ENCODE data around the gene SEC61B. TPM values are rescaled to one million over a fixed set of nuclear protein-coding genes. Genes with fewer than 3 reads are reported as not detected.
A peak's percentile ranks its signal among the peaks of the same experiment; 100 is the strongest.

Gene SEC61B
- total RNA-seq, 1 experiment from 2014 or later = 238 TPM

DNA sequence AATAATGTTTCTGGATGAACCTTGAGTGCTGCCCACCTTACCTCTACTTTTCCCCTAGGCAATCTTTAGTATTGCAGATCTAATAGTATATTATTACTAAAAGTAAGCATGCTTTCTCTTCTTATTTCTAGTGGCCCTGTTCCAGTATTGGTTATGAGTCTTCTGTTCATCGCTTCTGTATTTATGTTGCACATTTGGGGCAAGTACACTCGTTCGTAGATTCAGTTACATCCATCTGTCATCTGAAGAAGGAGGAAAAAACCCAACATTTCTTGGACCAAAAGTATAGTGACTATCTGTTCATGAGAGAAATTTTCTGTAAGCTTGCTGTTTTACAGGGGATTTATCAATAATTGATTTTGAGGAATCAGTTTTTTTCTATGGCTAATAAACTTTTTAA lies 8.1 kb downstream of the SEC61B start:
- ChIA-PET CTCF (interaction anchor here (1.5 kb wide), 1 partner anchor 24 kb away, joined by 4 read pairs; no protein-coding TSS in a partner anchor), POLR2A (interaction anchor here (3.3 kb wide), 1 partner anchor 8 kb away, joined by 31 read pairs; the partner anchor contains the start of genes ALG2 and SEC61B)
- peaks cover 11% of the 10 kb centered on the region for H3K4me1 Mint-ChIP-seq (ENCODE audit: insufficient read depth, unreplicated experiment)
- H3K4me3 Mint-ChIP-seq (ENCODE audit: unreplicated experiment) = no peak overlapping the region
- H3K9me3 Mint-ChIP-seq (ENCODE audit: unreplicated experiment) = no peaks in the 10 kb centered on the region
- no peak for DNase-seq (ENCODE audit: unreplicated experiment)
- peaks cover 68% of the 10 kb centered on the region for H3K36me3 Mint-ChIP-seq (ENCODE audit: insufficient read depth, unreplicated experiment)
- intact Hi-C loops (cut with micrococcal nuclease) = no loop called here
- H3K27me3 Mint-ChIP-seq (ENCODE audit: insufficient read depth, unreplicated experiment) = no peaks in the 10 kb centered on the region
- no TSS peak for BruUV-seq (replicated peaks)
- no peak overlapping the region for H3K27ac Mint-ChIP-seq (ENCODE audit: low read depth, unreplicated experiment)
- no peak for TF ChIP-seq CTCF (IDR thresholded peaks at IDR 0.05; ENCODE audit: unreplicated experiment)

- Mint-ChIP-seq H3K4me1 (ENCODE audit: insufficient read depth, unreplicated experiment) (no peaks in the 10 kb centered on the region), H3K36me3 (ENCODE audit: insufficient read depth, unreplicated experiment) (peaks cover 58% of the 10 kb centered on the region), H3K9me3 (ENCODE audit: unreplicated experiment) (no peaks in the 10 kb centered on the region), H3K4me3 (ENCODE audit: unreplicated experiment) (no peak overlapping the region), H3K27ac (ENCODE audit: low read depth, unreplicated experiment) (no peak overlapping the region), H3K27me3 (ENCODE audit: insufficient read depth, unreplicated experiment) (no peaks in the 10 kb centered on the region)
- TF ChIP-seq CTCF (IDR thresholded peaks at IDR 0.05; ENCODE audit: unreplicated experiment) = peak; percentile 37
- ChIA-PET POLR2A (interaction anchor here (0.6 to 3.3 kb wide), 2 partner anchors 10 to 588 kb away, joined by 3 to 31 read pairs; partner anchors contain the start of genes ALG2 and SEC61B), CTCF (interaction anchor here (0.5 to 3.7 kb wide), 17 partner anchors 9 to 1364 kb away, joined by 3 to 22 read pairs (median 5); partner anchors contain the start of genes ALG2 and SEC61B)
- intact Hi-C loops (cut with micrococcal nuclease) = no loop called here
- DNase-seq (ENCODE audit: unreplicated experiment) = peak; percentile 23
- no TSS peak for BruUV-seq (replicated peaks)
Observed at GRCh38 chr9:99231711-99232110, 9.6 kb downstream of the SEC61B start.

DNA sequence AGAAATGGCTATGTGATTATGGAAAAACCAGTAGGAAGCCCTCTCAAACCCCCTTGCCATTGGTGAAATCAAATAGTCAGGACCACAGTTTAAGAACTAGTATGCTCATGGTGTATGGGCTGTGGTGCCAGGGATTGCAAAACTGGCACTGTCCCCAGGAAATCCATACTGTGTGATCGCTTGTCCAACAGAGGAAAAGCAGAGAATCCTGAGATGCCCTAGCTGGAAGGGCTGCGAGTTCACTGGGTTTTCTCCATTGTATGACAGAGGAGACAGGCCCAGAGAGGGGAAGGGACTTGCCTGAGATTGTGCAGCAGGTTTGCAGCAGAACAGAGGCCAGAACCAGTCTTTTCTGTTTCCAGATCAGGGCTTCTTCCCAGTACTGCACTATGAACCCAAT lies 12.5 kb downstream of the SEC61B start:
- no peak overlapping the region for H3K27ac Mint-ChIP-seq (ENCODE audit: low read depth, unreplicated experiment)
- H3K4me1 Mint-ChIP-seq (ENCODE audit: insufficient read depth, unreplicated experiment) = no peaks in the 10 kb centered on the region

DNA sequence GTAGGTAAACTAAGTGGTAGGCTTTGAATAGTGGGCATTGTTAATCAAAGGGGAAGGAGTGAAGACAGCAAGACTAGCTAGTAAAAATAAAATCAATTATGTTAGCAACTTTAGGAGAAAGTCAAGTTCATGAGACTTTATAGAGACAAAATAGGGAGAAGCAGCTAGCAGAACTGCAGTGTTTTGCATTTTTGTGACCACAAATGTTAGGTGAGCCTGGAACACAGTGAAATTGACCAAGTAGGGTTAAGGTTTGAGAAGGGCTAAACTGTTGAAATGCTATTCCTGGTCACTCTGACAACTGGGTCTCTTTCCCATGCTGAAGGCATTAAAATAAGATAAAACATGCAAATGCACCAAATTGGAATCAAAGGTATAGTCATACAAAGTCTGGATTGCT lies 13.0 kb downstream of the SEC61B start:
- intact Hi-C loops (cut with micrococcal nuclease) = no loop called here
- Mint-ChIP-seq H3K4me1 (ENCODE audit: insufficient read depth, unreplicated experiment) (no peaks in the 10 kb centered on the region), H3K27ac (ENCODE audit: low read depth, unreplicated experiment) (no peak overlapping the region), H3K27me3 (ENCODE audit: insufficient read depth, unreplicated experiment) (no peaks in the 10 kb centered on the region), H3K4me3 (ENCODE audit: unreplicated experiment) (no peak overlapping the region), H3K9me3 (ENCODE audit: unreplicated experiment) (no peaks in the 10 kb centered on the region), H3K36me3 (ENCODE audit: insufficient read depth, unreplicated experiment) (peaks cover 38% of the 10 kb centered on the region)
- no peak for TF ChIP-seq CTCF (IDR thresholded peaks at IDR 0.05; ENCODE audit: unreplicated experiment)
- no peak for DNase-seq (ENCODE audit: unreplicated experiment)
- CTCF ChIA-PET = interaction anchor here (1.0 kb wide), 1 partner anchor 10 kb away, joined by 3 read pairs; no protein-coding TSS in a partner anchor
- BruUV-seq (replicated peaks) = no TSS peak
- POLR2A ChIA-PET = interaction anchor here (2.3 kb wide), 1 partner anchor 13 kb away, joined by 10 read pairs; the partner anchor contains the start of genes ALG2 and SEC61B

More for the DNA sequence above, 12.5 kb downstream of the SEC61B start:
- Mint-ChIP-seq H3K9me3 (ENCODE audit: unreplicated experiment) (no peaks in the 10 kb centered on the region), H3K27me3 (ENCODE audit: insufficient read depth, unreplicated experiment) (no peaks in the 10 kb centered on the region), H3K4me3 (ENCODE audit: unreplicated experiment) (no peak overlapping the region), H3K36me3 (ENCODE audit: insufficient read depth, unreplicated experiment) (peaks cover 42% of the 10 kb centered on the region)
- CTCF ChIA-PET = interaction anchor here (1.0 kb wide), 1 partner anchor 10 kb away, joined by 3 read pairs; no protein-coding TSS in a partner anchor
- BruUV-seq (replicated peaks) = no TSS peak
- no peak for TF ChIP-seq CTCF (IDR thresholded peaks at IDR 0.05; ENCODE audit: unreplicated experiment)
- POLR2A ChIA-PET = interaction anchor here (2.3 kb wide), 1 partner anchor 12 kb away, joined by 10 read pairs; the partner anchor contains the start of genes ALG2 and SEC61B
- DNase-seq (ENCODE audit: unreplicated experiment) = no peak
- intact Hi-C loops (cut with micrococcal nuclease) = no loop called here

Data from MCF 10A (cell line).